ENCODE results near the gene RNF32.

Gene RNF32

GRCh38 chr7:156640257-156640948, at the start of gene RNF32:
RNF32 (plus strand) TSS chr7:156640774; CDS start chr7:156643878, 3,104 bp downstream.
- no peaks in the 10 kb centered on the region for H3K79me2 ChIP-seq (ENCODE audit: insufficient read depth, low read length)
- TF ChIP-seq EZH2 (IDR thresholded peaks at IDR 0.05; ENCODE audit: borderline replicate concordance, low read length): no peak
- TF ChIP-seq, protein P1, sequence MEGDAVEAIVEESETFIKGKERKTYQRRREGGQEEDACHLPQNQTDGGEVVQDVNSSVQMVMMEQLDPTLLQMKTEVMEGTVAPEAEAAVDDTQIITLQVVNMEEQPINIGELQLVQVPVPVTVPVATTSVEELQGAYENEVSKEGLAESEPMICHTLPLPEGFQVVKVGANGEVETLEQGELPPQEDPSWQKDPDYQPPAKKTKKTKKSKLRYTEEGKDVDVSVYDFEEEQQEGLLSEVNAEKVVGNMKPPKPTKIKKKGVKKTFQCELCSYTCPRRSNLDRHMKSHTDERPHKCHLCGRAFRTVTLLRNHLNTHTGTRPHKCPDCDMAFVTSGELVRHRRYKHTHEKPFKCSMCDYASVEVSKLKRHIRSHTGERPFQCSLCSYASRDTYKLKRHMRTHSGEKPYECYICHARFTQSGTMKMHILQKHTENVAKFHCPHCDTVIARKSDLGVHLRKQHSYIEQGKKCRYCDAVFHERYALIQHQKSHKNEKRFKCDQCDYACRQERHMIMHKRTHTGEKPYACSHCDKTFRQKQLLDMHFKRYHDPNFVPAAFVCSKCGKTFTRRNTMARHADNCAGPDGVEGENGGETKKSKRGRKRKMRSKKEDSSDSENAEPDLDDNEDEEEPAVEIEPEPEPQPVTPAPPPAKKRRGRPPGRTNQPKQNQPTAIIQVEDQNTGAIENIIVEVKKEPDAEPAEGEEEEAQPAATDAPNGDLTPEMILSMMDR (IDR thresholded peaks at IDR 0.05; ENCODE audit: low read length): no peak
- H3K4me2 ChIP-seq (ENCODE audit: low read length): peak within 1 kb of the TSS; percentile 70
- no peaks in the 10 kb centered on the region; the same call in 1 of the 2 replicates for H3K9me3 ChIP-seq (ENCODE audit: low read length)
- H3K36me3 ChIP-seq (ENCODE audit: insufficient read depth, low read length): no peaks in the 10 kb centered on the region
- no peaks in the 10 kb centered on the region for H3F3A ChIP-seq (ENCODE audit: insufficient read depth, low read length)
- H2AFZ ChIP-seq (ENCODE audit: low read length): peak within 1 kb of the TSS; percentile 38; the same call in 1 of the 2 replicates
- H3K9ac ChIP-seq (ENCODE audit: low read length): peak within 1 kb of the TSS; percentile 75
- H3K27ac ChIP-seq (ENCODE audit: low read depth, low read length, poor library complexity, severe bottlenecking): no peak within 1 kb of the TSS
- H3K4me1 ChIP-seq (ENCODE audit: insufficient read depth, low read length, severe bottlenecking): peaks cover 16% of the 10 kb centered on the region
- peak within 1 kb of the TSS; percentile 71 for H3K4me3 ChIP-seq (ENCODE audit: low read depth, low read length, poor library complexity, severe bottlenecking)
- H3K27me3 ChIP-seq (ENCODE audit: insufficient read depth, low read length): no peaks in the 10 kb centered on the region
- no peaks in the 10 kb centered on the region for H4K20me1 ChIP-seq (ENCODE audit: insufficient read depth, low read length)
- no peaks in the 10 kb centered on the region for H3K9me2 ChIP-seq (ENCODE audit: low read depth, low read length)

DNA sequence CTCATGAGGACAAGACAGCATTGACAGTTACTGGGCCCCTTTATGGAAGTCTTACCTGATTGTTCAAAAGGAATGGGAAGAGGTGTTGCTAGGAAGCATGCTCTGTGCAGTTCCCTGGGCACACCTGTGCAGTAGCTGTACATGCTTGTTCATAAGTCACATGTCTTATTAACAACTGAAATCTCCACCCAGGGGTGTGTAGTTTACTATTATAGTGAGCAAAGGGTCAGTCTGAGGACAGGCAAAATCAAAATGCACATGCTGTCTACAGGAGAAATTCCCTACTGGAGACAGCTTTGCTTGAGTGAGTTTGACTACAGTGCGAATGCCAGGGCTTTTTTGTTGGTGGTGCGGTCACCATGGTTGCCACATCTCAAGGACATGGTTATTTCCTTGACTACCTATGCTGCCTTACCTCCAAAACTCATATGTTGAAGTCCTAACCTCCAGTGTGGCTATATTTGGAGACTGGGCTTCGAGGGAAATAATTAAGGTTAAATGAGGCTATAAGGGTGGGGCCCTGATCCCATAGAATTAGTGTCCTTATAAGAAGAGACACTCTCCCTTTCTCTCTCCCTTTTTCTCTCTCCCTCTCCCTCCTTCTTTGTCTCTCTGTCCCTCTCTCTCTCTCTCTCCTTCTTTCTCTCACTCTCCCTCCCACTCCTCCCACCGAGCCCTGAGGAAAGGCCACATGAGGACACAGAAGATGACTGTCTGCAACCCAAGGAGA, 48.3 kb upstream of the RNF32 start:
- Histone ChIP-seq H3K27ac (ENCODE audit: low read depth, low read length, poor library complexity, severe bottlenecking) (no peak overlapping the region), H3K4me1 (ENCODE audit: insufficient read depth, low read length, severe bottlenecking) (no peaks in the 10 kb centered on the region), H3F3A (ENCODE audit: insufficient read depth, low read length) (no peaks in the 10 kb centered on the region), H3K36me3 (ENCODE audit: insufficient read depth, low read length) (no peaks in the 10 kb centered on the region), H2AFZ (ENCODE audit: low read length) (no peak overlapping the region), H3K4me3 (ENCODE audit: low read depth, low read length, poor library complexity, severe bottlenecking) (no peak overlapping the region), H3K9me3 (ENCODE audit: low read length) (no peaks in the 10 kb centered on the region), H3K4me2 (ENCODE audit: low read length) (no peak overlapping the region), H3K9ac (ENCODE audit: low read length) (no peak overlapping the region), H3K79me2 (ENCODE audit: insufficient read depth, low read length) (no peaks in the 10 kb centered on the region), H4K20me1 (ENCODE audit: insufficient read depth, low read length) (no peaks in the 10 kb centered on the region), H3K27me3 (ENCODE audit: insufficient read depth, low read length) (no peaks in the 10 kb centered on the region; the same call in 1 of the 2 replicates), H3K9me2 (ENCODE audit: low read depth, low read length) (no peaks in the 10 kb centered on the region)
- TF ChIP-seq, protein P1 (IDR thresholded peaks at IDR 0.05; ENCODE audit: low read length): no peak
- TF ChIP-seq EZH2 (IDR thresholded peaks at IDR 0.05; ENCODE audit: borderline replicate concordance, low read length): no peak

DNA sequence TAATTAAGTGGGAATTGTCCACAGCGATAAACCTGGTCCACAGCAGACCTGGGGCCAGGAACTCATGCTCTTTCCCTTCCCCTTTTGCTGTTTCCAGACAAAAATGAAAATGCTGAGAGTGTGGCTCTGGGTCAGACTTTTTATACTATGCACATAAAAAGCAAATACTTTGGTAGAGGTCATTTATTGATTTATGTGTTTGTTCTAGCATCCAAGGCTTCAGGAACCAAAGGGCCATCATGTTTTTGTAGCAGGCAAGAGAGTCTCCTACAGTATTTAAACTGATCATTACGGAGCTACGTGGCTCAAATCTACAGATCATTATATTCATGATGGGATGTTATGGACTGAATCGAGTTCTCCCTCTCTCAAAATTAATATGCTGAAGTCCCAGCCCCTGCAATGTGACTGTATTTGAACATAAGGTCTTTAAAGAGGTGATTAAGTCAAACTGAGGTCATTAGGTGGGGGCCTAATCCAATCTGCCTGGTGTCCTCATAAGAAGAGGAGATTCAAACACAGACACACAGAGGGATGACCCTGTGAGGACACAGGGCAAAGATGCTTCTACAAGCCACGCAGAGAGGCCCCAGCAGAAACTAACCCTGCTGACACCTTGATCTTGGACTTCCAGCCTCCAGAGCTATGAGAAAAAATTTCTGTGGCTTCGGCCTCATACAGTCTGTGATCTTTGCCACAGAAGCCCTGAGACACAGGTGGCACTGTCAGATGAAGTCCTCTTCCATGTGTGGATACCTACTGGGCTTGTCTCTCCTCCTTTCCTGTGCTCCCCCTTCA, 46.1 kb upstream of the RNF32 start:
- Histone ChIP-seq H3K9ac (ENCODE audit: low read length) (no peak overlapping the region), H3K79me2 (ENCODE audit: insufficient read depth, low read length) (no peaks in the 10 kb centered on the region)

More for the DNA sequence above, 46.1 kb upstream of the RNF32 start:
- no peaks in the 10 kb centered on the region for H3F3A ChIP-seq (ENCODE audit: insufficient read depth, low read length)
- no peaks in the 10 kb centered on the region for H3K36me3 ChIP-seq (ENCODE audit: insufficient read depth, low read length)
- H4K20me1 ChIP-seq (ENCODE audit: insufficient read depth, low read length): no peaks in the 10 kb centered on the region
- H3K27ac ChIP-seq (ENCODE audit: low read depth, low read length, poor library complexity, severe bottlenecking): no peak overlapping the region
- no peak for TF ChIP-seq EZH2 (IDR thresholded peaks at IDR 0.05; ENCODE audit: borderline replicate concordance, low read length)
- TF ChIP-seq, protein P1 (IDR thresholded peaks at IDR 0.05; ENCODE audit: low read length): no peak
- H2AFZ ChIP-seq (ENCODE audit: low read length): no peak overlapping the region
- no peaks in the 10 kb centered on the region for H3K9me3 ChIP-seq (ENCODE audit: low read length)
- H3K4me3 ChIP-seq (ENCODE audit: low read depth, low read length, poor library complexity, severe bottlenecking): no peak overlapping the region
- H3K27me3 ChIP-seq (ENCODE audit: insufficient read depth, low read length): no peaks in the 10 kb centered on the region; the same call in 1 of the 2 replicates
- no peaks in the 10 kb centered on the region for H3K4me1 ChIP-seq (ENCODE audit: insufficient read depth, low read length, severe bottlenecking)
- H3K9me2 ChIP-seq (ENCODE audit: low read depth, low read length): no peaks in the 10 kb centered on the region
- H3K4me2 ChIP-seq (ENCODE audit: low read length): no peak overlapping the region
